AG10803 (cell line): Measurements from ENCODE around the gene SLC6A4.

Source experiments
- DNase-seq: peaks from one replicate; pipeline ENCODE4 v3.0.0; 2010; ENCODE audit warnings: low read depth
- H3K4me3 ChIP-seq: 2 replicates; pipeline ENCODE4 v1.5.1; 2011; ENCODE audit warnings: mild to moderate bottlenecking, low read length, control low read depth
- TF ChIP-seq, protein P1 (sequence below): conservative IDR thresholded peaks from 2 replicates; pipeline ENCODE4 v1.5.1; 2011; ENCODE audit warnings: mild to moderate bottlenecking, low read length, control low read depth, inconsistent platforms

Gene SLC6A4

DNA sequence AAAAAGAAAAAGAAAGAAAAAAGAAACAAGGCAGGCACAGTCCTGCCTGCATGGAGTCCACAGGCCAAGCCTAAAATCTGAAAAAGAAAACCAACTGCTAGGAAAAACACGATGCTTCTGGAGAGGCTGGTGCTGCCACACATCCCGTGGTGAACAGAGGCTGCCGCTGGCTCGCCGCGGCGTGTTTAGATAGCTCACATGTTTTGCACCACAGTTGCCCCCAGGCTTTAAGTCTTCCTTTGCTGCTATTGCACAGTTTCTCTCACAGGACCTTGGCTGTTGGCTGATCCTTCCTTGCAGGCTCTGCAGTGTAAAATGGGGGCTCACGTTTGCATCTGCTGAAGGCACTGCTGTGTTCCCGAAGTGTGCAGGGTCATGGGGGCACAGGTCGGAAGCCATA, 8.6 kb downstream of the SLC6A4 start:
- no peak overlapping the region for H3K4me3 ChIP-seq
- DNase-seq: no peak
- TF ChIP-seq, protein P1, sequence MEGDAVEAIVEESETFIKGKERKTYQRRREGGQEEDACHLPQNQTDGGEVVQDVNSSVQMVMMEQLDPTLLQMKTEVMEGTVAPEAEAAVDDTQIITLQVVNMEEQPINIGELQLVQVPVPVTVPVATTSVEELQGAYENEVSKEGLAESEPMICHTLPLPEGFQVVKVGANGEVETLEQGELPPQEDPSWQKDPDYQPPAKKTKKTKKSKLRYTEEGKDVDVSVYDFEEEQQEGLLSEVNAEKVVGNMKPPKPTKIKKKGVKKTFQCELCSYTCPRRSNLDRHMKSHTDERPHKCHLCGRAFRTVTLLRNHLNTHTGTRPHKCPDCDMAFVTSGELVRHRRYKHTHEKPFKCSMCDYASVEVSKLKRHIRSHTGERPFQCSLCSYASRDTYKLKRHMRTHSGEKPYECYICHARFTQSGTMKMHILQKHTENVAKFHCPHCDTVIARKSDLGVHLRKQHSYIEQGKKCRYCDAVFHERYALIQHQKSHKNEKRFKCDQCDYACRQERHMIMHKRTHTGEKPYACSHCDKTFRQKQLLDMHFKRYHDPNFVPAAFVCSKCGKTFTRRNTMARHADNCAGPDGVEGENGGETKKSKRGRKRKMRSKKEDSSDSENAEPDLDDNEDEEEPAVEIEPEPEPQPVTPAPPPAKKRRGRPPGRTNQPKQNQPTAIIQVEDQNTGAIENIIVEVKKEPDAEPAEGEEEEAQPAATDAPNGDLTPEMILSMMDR: no peak

DNA sequence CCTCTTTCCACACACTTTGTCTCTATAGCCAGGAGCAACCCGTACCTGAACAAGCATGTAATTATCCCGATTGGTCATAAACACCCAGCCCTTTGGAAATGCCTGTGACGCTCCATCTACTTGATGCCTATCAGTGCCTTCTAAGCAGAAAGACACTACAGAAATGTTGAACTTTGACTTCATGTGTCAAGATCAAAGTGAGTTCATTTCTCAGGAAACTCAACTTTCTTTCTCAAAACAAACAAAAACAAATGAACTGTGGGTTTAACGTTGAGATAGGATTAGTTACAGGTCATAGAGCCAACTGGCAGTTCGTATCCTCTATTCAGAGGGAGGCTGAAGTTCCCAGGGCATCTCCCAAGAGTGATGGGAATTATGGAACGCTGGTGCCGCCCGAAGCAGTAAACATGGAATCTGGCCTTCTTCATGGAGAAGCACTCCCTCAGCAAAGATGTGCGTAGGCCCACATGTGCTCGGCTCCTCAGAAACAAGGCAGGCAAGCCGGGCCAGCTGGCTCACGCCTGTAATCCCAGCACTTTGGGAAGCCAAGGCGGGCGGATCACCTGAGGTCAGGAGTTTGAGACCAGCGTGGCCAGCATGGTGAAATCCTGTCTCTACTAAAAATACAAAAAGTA, 9.5 kb downstream of the SLC6A4 start:
- no peak for DNase-seq
- TF ChIP-seq, protein P1: no peak

DNA sequence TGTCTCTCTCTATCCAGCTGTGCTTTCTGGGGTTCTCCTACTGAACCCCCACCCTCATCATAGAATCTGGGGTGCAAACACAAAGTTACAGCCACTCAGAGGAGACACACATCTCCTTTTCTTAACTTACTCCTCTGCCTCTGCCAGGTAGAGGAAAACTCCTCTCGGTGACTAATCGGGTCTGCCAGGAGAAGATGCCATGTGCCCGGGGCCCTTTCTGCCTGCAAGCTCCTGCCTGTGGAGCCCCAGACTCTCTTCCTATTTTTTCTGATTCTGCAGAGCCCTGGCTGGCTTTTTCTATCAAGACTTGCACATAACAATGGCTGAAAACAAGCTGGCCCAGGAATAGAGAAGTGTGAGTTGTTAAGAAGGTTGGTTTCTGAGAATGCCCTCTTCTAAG, 10.4 kb downstream of the SLC6A4 start:
- DNase-seq: no peak
- TF ChIP-seq, protein P1: no peak
- no peak overlapping the region for H3K4me3 ChIP-seq

More for the DNA sequence above, 9.5 kb downstream of the SLC6A4 start:
- no peak overlapping the region for H3K4me3 ChIP-seq

DNA sequence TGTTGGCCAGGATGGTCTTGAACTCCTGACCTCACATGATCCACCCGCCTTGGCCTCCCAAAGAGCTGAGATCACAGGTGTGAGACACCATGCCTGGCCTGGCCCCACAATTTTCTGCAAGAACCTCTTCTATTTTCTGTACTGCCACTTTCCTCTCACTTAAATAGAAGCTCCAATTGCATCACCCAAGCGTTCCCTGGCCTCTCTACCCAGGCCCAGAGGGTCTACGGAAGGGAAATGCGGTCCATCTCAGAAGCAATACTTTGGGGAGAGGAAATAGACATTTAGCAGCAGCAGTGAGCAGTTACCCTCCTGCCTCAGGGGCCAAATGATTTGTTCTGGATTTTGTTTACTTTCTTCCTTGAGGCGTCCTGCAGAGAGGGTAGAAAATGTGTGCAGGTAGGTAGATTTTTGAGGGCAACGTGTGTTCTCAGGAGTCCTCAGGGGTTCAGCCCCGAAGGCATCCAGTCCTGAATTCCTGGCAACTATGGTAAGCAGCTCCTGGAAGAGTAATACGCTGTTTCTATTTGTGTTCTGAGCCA, 11.0 kb downstream of the SLC6A4 start:
- no peak overlapping the region for H3K4me3 ChIP-seq
- TF ChIP-seq, protein P1: no peak
- DNase-seq: no peak

GRCh38 chr17:30222721-30223175, 12.7 kb downstream of the SLC6A4 start:
- TF ChIP-seq, protein P1: no peak
- no peak overlapping the region for H3K4me3 ChIP-seq
- no peak for DNase-seq

- no peak overlapping the region for H3K4me3 ChIP-seq
- TF ChIP-seq, protein P1: no peak
- DNase-seq: no peak
These were observed 13.2 kb downstream of the SLC6A4 start for GRCh38 chr17:30222251-30222650.

DNA sequence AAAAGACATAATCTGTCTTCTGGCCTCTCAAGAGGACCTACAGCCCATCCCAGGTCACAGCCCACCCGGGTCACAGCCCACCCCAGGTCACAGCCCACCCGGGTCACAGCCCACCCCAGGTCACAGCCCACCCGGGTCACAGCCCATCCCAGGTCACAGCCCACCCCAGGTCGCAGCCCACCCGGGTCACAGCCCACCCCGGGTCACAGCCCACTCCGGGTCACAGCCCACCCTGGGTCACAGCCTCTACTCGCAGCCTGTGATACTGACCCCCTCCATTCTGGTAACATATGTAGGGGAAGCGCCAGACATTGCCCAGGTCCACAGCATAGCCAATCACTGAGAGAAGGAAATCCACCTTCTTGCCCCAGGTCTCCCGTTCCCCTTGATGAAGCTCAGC, 14.2 kb downstream of the SLC6A4 start:
- TF ChIP-seq, protein P1: no peak
- H3K4me3 ChIP-seq: no peak overlapping the region
- DNase-seq: no peak
